NCI-H345 treated with DMSO at 0.1 percent for 48 hours (cell line): ENCODE results near the gene CPEB3.
"Not testable (repeated sequence)": the region's sequence is repeated elsewhere in the genome, so short reads cannot be mapped to it uniquely, and the experiment has no call there.

ENCODE experiments used
- DNase-seq: peaks from one replicate; lab custom pipeline; 2025; ENCODE audit not compliant: unreplicated experiment; lab: John Stamatoyannopoulos, UW

The CPEB3 gene

DNA sequence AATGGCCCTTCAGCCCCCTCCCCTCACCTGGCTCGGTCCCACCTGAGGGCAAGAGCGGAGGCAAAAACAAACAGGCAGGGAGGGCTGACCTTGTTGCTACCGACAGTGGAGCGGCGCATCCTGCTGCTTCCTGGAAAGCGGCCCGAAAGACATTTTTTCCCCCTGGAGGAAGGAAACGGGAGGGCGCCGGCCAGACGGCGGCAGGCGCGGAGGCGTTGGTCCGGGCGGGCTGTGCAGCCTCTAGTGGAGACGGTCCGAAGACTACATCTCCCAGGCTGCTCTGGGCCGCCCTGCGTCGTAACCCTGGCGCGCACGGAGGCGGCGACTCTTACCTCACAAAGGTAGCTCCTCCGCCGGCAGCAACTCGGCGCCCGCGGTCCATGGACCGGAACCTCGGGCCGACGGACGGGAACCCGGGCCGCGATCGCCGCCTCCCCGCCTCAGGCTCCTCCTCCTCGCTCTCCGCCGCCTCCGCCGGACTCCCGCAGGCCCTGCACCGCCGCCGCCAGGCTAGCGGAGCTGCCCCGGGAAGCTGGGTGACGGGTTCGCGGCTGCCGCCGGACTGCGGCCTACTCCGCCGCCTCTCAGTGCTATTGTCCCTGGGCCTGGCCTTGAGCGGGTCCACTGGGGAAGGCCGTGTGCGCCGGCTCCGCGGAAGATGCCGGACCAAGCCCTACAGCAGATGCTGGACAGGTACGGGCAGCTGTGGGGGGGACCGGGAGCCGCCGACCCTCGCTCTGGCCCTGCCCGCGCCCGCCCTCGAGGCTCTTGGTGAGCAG, at the start of gene CPEB3, which contains the start of gene MARCHF5:
CPEB3 (minus strand) TSS at position 242 of the 779 bp plus-strand sequence. CDS start 50,728 bp downstream, outside the sequence.
MARCHF5 (plus strand) TSS at position 331 of the 779 bp plus-strand sequence; CDS start at position 659, 328 bp downstream.
- peak; percentile 81 for DNase-seq

DNA sequence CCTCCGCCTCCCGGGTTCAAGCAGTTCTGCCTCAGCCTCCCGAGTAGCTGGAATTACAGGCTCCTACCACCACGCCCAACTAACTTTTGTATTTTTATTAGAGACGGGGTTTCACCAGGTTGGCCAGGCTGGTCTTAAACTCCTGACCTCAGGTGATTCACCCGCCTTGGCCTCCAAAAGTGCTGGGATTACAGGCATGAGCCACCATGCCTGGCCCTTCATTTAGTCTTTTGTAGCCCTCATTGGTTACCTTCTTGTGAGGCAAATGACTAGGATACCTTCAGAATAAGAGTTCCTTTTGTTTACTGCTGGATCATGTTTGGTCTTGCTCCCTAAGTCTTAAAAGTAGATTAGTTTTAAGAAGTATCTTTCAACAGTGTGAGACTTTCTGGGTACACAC, 39.0 kb upstream of the CPEB3 start:
- DNase-seq: not testable (repeated sequence)

DNA sequence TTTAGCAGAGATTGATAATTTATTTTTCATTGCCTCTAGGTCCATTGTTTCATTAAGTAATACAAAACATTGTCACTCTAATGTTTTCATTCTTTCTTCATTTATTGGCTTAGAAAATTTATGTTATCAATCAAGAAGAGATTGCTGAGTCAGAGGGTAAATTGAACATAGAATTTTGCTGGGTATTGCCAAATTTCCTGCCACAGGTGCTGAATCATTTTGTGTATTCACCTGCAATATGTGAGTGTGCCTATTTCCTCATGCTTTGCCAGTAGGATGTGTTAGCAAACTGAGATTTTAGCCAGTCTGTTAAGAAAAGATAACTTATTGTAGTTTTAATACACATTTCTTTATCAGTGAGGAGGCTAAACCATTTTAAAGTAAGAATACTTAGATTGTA, 38.1 kb upstream of the CPEB3 start:
- no peak for DNase-seq

DNA sequence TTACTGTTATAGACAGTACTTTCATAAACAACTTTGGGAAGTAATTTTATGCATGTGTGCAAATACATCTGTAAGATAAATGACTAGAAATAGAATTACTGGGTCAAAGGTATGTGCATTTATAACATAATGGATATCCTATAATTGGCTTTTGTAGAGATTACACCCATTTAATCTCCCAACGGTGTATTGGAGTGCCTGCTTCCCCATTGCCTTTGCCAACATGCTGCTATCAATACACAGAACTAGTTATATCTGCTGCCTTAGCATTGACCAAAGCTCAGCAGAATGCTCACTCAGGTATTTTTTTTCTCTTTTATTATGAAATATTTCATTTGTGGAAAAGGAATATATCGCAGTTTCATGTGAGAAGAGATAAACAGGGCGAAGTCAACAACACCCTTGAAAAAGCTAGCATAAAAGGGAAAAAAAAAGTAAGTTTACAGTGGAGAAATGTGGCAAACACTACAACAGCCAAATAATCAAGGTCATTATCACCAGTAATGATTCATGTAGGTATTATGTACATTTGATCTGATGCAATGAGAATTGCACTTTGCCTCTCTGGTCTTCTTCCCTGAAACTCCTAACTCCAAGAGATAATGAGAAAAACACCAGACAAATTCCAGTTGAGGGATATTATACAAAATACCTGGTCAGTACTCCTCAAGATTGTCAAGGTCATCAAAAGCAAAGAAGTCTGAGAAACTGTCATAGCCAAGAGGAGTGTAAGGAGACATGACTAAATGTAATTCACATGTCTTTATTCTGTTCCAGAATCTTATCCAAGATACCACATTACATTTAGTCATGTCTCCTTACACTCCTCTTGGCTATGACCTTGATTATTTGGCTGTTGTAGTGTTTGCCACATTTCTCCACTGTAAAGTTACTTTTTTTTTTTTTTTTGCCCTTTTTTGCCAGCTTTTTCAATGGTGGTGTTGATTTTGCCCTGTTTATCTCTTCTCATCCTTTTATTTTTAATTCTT, 36.9 kb upstream of the CPEB3 start:
- DNase-seq: no peak

DNA sequence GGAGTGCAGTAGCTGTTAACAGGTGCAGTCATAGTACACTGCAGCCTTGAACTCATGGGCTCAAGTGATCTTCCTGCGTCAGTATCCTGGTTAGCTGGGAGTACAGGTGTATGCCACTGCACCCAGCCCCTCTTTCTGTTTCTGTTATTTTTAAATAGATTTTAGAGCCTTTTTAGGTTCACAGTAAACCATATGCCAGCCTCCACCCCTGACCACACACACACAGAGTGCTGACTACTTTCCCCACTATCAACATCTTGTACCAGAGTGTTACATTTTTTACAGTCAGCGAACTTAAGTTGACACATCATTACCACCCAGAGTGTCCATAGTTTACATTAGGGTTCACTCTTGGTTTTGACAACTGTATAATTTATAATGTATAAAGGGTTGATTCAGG, 32.2 kb upstream of the CPEB3 start:
- no peak for DNase-seq

DNA sequence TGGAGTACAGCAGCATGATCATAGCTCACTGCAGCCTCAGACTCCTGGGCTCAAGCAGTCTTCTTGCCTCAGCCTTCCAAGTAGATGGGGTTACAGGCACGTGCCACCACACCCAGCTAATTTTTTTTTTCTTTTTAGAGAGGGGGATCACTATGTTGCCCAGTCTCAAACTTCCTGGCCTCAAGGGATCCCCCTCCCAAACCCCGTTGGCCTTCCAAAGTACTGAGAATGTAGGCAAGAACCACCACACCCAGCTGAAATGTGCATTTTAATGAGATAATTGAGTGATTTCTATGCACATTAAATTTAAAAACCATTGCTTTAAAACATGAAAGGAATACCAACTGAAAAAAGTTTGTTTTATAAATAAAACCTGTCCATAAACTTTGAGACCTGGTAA, 25.7 kb upstream of the CPEB3 start:
- DNase-seq: no peak

DNA sequence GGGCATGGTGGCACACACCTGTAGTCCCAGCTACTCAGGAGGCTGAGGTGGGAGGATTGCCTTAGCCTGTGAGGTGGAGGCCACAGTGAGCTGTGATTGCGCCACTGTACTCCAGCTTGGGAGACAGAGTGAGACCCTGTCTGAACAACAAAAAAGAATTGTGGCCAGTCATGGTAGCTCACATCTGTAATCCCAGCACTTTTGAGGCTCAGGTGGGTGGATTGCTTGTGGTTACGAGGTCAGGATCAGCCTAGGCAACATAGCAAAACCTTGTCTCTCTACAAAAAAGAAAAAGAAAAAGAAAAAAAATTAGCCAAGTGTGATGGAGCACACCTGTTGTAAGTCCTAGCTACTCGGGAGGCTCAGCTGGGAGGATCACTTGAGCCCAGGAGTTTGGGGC, 22.9 kb upstream of the CPEB3 start:
- no peak for DNase-seq

DNA sequence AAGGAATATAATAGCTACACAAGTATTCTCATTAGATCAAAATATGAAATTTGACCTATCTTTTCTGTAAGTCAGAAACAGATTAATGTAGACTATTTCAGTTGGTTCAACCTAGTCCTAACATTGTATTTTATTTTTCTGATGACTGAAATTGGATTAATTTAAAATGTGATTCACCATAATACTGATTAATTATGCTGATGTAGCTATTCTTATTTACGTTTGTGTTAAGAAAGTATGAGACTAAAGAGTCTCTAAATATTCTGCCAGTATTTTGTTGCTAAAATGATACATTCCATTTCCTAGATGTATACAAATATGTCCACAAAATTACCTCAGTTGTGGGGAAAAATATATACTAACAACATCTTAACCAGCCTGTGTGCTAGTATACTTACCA, 18.4 kb upstream of the CPEB3 start:
- DNase-seq: no peak

DNA sequence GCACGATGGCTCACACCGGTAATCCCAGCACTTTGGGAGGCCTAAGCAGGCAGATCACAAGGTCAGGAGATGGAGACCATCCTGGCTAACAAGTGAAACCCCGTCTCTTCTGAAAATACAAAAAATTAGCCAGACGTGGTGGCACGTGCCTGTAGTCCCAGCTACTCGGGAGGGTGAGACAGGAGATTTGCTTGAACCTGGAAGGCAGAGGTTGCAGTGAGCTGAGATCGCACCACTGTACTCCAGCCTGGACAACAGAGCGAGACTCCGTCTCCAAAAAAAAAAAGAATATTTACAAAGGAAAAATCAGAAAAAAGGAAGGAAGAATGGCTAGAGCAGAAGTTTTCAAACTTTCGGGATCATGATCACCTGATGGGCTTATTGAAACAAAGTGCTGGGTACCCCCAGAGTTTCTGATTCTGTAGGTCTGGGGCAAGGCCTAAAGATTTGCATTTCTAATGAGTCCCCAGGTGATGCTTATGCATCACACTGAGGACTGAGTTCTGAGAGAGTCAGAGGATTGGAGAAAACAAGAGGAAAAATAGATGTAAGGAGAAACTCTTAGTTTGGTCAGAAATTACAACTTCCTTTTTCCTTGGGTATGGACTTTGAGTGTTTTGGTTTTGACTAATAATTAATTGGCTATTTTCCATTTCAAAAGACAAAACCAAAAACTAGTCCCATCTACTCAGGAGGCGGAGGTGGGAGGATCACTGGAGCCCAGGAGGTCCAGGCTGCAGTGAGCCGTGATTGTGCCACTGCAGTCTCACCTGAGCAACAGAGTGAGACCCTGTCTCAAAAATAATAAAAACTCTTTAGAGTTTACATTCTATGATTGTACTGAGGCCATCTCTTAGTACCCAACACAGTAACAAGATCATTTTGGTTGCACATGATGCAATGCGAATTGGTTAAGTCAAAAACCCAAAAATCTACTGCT, 14.5 kb upstream of the CPEB3 start:
- DNase-seq: no peak

DNA sequence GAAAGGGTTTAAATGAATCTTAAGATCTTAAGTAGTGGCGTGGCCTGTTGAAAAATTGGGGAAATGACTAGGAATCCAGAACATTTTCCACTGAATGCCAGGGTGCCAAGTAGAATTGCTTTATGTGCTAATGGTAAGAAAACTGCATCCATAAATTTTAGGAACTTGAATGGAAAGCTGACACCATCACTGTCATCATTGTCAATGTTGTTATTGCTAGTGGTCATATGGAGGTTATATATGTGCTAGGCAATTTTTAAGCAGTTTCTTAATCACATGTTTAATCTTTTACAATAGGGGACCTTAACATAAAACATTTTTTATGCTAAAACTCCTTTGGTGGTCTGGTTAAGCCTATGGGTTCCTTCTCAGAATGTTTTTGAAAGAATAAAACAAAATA, 13.2 kb upstream of the CPEB3 start:
- no peak for DNase-seq

DNA sequence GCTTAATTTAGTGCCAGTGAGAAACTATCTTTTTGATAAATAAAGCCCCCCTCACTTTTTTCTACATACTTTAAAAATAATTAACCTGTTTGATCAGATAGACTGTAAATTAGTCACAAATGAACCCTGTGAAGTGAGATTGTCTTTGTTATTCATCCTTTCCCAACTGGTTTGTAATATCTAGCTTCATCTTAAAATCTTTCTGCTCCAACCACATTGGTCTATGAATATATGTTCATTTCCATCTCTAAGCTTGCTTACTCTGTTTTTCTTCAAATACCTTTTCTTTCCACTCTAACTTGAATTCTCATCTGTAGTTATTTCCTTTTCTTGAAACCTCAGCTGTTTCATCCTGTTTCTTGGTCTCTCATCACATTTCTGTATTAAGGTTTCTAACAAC, 12.2 kb upstream of the CPEB3 start:
- no peak for DNase-seq

DNA sequence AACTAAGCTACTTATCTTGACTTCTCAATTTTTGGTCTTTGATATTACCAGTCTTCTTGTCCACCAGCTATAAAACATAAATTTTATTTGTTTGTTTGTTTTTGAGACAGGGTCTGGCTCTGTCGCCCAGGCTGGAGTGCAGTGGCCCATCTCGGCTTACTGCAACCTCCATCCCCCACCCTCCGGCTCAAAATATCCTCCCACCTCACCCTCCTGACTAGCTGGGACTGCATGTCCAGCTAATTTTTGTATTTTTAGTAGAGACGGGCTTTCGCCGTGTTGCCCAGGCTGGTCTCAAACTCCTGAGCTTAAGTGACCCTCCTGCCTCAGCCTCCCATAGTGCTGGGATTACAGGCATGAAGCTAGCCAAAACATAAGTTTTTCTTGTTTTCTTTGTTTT, 7.6 kb upstream of the CPEB3 start:
- no peak for DNase-seq

DNA sequence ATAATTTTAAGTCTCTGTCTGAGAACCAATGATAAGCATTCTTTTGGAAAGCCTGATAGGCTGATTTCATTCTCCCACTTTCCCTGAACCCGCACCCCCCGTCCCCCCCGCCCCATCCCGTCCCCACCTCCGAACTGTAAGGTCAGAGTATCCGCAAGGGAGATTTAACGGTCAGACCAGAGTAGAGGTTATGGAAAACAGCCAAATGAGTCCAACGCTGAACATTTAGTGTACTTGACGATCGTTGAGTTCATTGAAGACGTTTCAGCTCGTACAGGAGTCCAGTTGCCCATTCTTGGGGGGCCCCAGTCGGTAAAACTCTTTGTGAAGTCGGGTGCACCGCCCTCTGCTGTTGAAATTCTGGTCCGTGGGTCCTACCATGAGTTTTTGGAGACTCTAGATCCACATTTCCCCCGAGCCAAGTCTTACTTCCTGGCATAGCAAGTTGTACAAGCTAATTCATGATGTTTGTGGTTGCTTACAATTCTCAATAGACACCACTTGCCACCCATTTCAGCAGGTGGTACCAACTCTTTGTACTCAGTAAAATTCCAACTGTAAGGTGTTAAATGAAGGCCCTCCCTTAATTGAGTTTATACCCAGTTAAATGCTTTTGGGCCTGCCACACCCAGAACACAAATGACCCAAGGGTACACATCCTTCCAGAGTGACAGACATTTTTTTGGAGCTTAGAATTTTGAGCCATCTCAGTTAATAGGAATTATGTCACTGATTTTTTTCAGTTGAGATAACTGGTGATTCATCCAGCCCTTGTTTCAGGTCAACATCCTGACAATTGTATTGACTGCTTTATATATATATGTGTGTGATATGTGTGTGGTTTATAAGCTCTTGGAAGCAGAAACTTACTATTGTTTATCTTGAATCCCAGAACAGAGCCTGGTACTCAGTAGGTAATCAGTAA, 1.3 kb upstream of the CPEB3 start:
- DNase-seq: no peak

DNA sequence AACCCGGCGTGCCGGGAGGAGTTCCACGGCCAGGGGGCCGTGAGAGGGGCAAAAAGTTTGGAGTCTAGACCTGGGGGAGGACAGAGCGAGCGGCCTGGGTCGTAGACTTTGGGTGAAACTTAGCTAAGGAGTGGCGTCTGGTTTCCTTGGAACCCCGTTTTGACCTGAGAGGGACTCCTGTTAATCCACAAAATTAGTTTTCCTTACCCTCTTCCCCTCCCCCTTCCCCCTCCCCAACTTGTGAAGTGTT, 663 bp upstream of the CPEB3 start:
- DNase-seq: no peak

DNA sequence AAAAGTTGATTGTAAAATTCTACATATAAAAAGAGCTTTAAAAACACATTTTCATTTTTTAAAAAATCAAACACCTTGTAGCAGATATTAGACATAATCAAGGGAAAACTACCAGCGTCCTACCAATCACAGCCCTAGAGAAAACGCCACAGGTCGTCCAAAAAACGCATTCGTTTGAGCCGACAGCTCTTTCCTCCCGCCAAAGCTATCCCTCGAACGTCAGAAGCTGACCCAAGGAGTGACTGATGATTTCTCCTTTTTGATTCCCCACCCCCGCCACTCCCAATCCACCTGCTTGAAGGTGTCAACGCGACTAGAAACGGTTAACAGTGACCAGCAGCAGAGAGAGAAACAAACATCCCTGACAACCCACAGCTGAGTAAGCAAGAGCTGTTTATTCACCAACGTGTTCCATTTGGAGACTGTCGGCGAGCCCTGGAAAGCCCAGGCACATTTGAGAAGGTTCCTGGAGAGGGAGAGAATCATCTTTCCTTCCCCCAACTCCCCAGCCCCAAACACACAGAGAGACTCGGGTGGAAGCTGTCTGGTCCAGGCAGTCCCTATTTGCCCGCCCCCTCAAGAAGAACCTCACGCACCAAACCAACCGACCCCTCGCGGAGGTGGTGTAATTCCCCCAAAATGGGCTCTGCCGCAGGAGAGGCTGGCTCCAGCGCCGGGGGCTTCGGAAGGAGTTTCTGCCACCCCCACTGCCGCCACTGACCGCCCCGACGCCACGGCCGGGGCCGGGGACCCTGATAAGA, 622 bp downstream of the CPEB3 start:
- peak; percentile 22 for DNase-seq

DNA sequence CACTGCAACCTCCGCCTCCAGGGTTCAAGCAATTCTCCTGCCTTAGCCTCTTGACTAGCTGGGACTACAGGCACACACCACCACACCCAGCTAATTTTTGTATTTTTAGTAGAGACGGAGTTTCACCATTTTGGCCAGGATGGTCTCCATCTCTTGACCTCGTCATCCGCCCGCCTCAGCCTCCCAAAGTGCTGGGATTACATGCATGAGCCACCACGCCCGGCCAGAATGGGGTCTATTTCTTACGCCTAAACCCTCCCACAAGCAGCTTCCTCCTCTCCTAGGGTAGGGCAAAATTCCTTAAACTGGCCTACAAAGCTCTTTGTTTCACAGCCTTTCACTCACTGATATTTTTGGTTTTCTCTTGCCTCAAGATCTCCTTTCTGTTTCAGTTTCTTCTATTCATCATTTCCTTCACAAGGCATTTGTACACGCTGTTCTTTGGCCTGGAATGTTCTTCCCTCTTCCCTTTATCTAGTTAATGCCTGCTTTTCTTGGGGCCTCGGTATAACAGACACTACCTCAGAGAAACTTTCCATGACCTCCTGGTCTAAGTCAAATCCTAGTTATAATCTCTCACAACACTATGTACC, 6.7 kb downstream of the CPEB3 start:
- no peak for DNase-seq

DNA sequence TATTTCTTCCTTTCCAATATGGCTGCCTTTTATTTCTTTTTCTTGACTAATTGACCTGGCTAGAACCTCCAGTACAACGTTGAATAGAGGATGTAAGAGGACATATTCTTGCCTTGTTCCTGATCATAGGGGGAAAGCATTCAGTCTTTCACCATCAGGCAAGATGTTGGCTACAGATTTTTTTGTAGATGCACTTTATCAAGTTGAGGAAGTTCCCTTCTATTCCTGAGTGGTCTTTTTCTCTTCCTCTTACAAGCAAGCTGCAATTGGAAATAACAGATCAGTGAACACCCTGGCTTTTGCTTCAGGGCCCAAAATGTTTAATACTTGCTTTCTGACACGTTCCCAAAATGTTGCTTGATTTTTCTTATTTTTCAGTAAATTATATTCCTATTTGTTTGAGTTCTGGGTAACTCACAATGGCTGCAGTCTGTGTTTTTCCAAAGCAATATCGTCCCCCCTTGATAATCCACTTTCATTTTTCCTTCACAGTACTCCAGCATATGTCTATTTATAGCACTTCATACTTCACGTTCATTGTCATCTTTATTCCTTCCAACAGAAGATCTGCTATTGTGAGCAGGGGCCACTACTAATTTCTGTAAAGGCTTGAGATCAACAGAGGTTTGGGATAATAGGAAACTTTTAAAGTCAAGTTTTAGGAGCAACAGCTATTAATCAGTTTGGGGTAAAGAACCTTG, 11.7 kb downstream of the CPEB3 start:
- DNase-seq: no peak

DNA sequence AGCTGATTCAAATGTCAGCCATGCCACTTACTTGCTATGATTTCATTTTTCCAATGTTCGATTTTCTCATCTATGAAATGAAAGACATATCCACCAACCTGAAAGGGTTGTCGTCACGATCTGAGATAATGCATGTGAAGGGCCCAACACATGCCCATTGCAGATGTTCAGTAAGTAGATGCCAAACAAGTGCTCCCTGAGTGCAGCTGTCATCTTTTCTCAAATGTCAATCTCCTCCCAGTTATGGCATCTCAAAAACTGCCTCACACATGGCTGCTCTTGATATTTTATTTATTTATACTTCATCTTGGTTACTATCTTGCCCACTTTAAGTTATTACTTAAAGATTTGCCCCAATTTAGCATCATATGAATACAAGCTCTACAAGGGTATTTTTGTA, 16.8 kb downstream of the CPEB3 start:
- DNase-seq: no peak
